ENCODE results near the gene CRABP1.

DNA sequence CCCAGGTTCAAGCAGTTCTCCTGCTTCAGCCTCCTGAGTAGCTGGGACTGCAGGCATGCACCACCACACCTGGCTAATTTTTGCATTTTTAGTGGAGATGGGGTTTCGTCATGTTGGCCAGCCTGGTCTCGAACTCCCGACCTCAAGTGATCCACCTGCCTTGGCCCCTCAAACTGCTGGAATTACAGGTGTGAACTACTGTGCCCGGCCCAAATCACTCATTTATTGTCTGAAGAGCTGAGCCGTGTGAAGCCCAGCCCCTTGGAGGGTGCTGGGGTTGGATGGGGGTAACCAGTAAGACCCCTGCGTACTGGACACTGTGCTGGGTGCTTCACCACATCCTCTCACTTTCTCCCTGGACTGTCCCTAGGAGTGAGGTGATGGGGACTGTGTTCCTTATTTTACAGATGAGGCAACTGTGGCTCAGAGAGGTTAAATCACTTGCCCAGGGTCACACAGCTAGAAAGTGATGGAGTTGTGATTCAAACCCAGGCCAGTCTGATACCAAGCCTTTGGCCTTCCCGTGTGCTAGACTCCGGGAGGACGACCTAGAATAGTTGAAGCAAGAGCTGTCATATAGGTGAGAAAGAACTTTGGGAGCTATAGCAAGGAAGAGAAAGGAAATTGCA, 56.1 kb downstream of the CRABP1 start:
- TF ChIP-seq, protein P1, sequence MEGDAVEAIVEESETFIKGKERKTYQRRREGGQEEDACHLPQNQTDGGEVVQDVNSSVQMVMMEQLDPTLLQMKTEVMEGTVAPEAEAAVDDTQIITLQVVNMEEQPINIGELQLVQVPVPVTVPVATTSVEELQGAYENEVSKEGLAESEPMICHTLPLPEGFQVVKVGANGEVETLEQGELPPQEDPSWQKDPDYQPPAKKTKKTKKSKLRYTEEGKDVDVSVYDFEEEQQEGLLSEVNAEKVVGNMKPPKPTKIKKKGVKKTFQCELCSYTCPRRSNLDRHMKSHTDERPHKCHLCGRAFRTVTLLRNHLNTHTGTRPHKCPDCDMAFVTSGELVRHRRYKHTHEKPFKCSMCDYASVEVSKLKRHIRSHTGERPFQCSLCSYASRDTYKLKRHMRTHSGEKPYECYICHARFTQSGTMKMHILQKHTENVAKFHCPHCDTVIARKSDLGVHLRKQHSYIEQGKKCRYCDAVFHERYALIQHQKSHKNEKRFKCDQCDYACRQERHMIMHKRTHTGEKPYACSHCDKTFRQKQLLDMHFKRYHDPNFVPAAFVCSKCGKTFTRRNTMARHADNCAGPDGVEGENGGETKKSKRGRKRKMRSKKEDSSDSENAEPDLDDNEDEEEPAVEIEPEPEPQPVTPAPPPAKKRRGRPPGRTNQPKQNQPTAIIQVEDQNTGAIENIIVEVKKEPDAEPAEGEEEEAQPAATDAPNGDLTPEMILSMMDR (IDR thresholded peaks at IDR 0.05), result no peak
- TF ChIP-seq POLR2A (IDR thresholded peaks at IDR 0.05), result no peak

All from Peyer's patch (tissue), 4 donors.